B cell (primary cell): Measurements from ENCODE around the gene PDGFRA. TPM values are rescaled to one million over a fixed set of nuclear protein-coding genes. Genes with fewer than 3 reads are reported as not detected.

Source experiments
- ATAC-seq: fragments of 200-7000 bp; cut with Tn5 transposase; one replicate; pipeline ENCODE4 v1.10.0; 2021; ENCODE audit warnings: low read depth, mild to moderate bottlenecking, moderate number of reproducible peaks, moderate library complexity
- CTCF ChIA-PET: fragments of 350-600 bp; sonication (Branson Sonifier 250); formaldehyde crosslinking; loops from one replicate; lab custom pipeline; 2021; ENCODE audit warnings: antibody characterized with exemption, inconsistent platforms; lab: Charles Lee
- POLR2A ChIA-PET: fragments of 350-600 bp; sonication (Branson Sonifier 250); formaldehyde crosslinking; loops from one replicate; lab custom pipeline; 2021; ENCODE audit warnings: antibody characterized with exemption; lab: Charles Lee
- DNase-seq: peaks from one replicate; pipeline ENCODE4 v3.0.0; 2013
- H2AFZ ChIP-seq: 2 replicates; pipeline ENCODE4 v1.6.1; 2012; ENCODE audit warnings: mild to moderate bottlenecking, low read depth, low read length; ENCODE audit not compliant: insufficient read depth, poor library complexity, severe bottlenecking
- H3K27ac ChIP-seq, 2 donors: 1 replicate in 1 of 2; 2 replicates in 1 of 2; pipeline ENCODE4 v1.5.1; 2012 to 2013; ENCODE audit warnings: low read length in 2 of 2, mild to moderate bottlenecking in 2 of 2, moderate library complexity in 1 of 2
- H3K27me3 ChIP-seq, 4 experiments: fragments of 200-600 bp in 1 of 4; sonication (generic) in 1 of 4; replicated peaks in 1 of 4; 1 replicate in 2 of 4; 2 replicates in 2 of 4; pipeline versions ENCODE4 v1.6.1 to v1.7.0; 2013 to 2016; ENCODE audit warnings: low read length in 3 of 4, mild to moderate bottlenecking in 2 of 4, mixed read lengths in 1 of 4, moderate library complexity in 1 of 4; ENCODE audit not compliant: insufficient read depth in 4 of 4, control insufficient read depth in 3 of 4; ENCODE audit errors: control extremely low read depth in 1 of 4
- H3K36me3 ChIP-seq, 2 experiments: replicated peaks in 1 of 2; 1 replicate in 1 of 2; 2 replicates in 1 of 2; pipeline versions ENCODE4 v1.6.1 to v1.7.1; 2013; ENCODE audit warnings: low read length in 1 of 2; ENCODE audit not compliant: insufficient read depth in 2 of 2, control insufficient read depth in 1 of 2; ENCODE audit errors: control extremely low read depth in 1 of 2, extremely low read depth in 1 of 2
- H3K4me1 ChIP-seq, 2 donors: fragments of 200-600 bp in 1 of 2; sonication (generic) in 1 of 2; 1 replicate in 1 of 2; 2 replicates in 1 of 2; pipeline versions ENCODE4 v1.5.1 to v1.6.1; 2013 to 2017; ENCODE audit warnings: low read length in 2 of 2; ENCODE audit not compliant: control insufficient read depth in 2 of 2, insufficient read depth in 2 of 2
- H3K4me2 ChIP-seq: replicated peaks from 2 replicates; pipeline ENCODE3; 2012; ENCODE audit warnings: mild to moderate bottlenecking, low read depth, low read length; ENCODE audit not compliant: poor library complexity, severe bottlenecking
- H3K4me3 ChIP-seq, 5 experiments: fragments of 200-600 bp in 1 of 5; sonication (generic) in 1 of 5; 1 replicate in 3 of 5; 2 replicates in 2 of 5; pipeline versions ENCODE4 v1.5.1 to v1.7.0; 2011 to 2016; ENCODE audit warnings: low read length in 4 of 5, mild to moderate bottlenecking in 4 of 5, low read depth in 2 of 5, control low read depth in 1 of 5, moderate library complexity in 1 of 5; ENCODE audit not compliant: insufficient read depth in 1 of 5; ENCODE audit errors: control extremely low read depth in 1 of 5, extremely low read depth in 1 of 5
- H3K79me2 ChIP-seq: fragments of 200-600 bp; sonication (generic); one replicate; pipeline ENCODE4 v1.6.0; 2016; ENCODE audit warnings: low read length; ENCODE audit not compliant: control insufficient read depth, insufficient read depth
- H3K9ac ChIP-seq: fragments of 200-600 bp; sonication (generic); 2 replicates; pipeline ENCODE4 v1.6.1; 2017; ENCODE audit warnings: mild to moderate bottlenecking, low read length, moderate library complexity
- H3K9me3 ChIP-seq, 3 donors: one replicate each; pipeline versions ENCODE4 v1.6.1 to v1.7.1; 2013; ENCODE audit warnings: low read length in 2 of 3; ENCODE audit not compliant: control insufficient read depth in 2 of 3, insufficient read depth in 1 of 3; ENCODE audit errors: control extremely low read depth in 1 of 3
- H4K20me1 ChIP-seq: 2 replicates; pipeline ENCODE4 v1.6.0; 2012; ENCODE audit warnings: mild to moderate bottlenecking, low read length; ENCODE audit not compliant: insufficient read depth, control insufficient read depth, poor library complexity, severe bottlenecking
- H3K27ac Mint-ChIP-seq: one replicate; pipeline ENCODE4 v1.8.0; 2021; ENCODE audit warnings: mixed read lengths
- H3K27me3 Mint-ChIP-seq: one replicate; pipeline ENCODE4 v1.8.0; 2021; ENCODE audit warnings: mixed read lengths
- H3K4me1 Mint-ChIP-seq: one replicate; pipeline ENCODE4 v1.8.0; 2021; ENCODE audit warnings: mixed read lengths
- H3K4me3 Mint-ChIP-seq: one replicate; pipeline ENCODE4 v1.8.0; 2021; ENCODE audit warnings: mixed read lengths
- H3K9me3 Mint-ChIP-seq: one replicate; pipeline ENCODE4 v1.8.0; 2022; ENCODE audit warnings: mixed read lengths; ENCODE audit not compliant: insufficient read depth
- CTCF ChIP-seq: fragments of 200-600 bp; IDR thresholded peaks from one replicate; pipeline ENCODE4 v1.8.0; 2022; ENCODE audit warnings: antibody characterized with exemption, mild to moderate bottlenecking
- EZH2 ChIP-seq: IDR thresholded peaks from 2 replicates; pipeline ENCODE4 v1.6.1; 2012; ENCODE audit warnings: borderline replicate concordance, low read depth, mild to moderate bottlenecking, moderate library complexity, low read length; ENCODE audit not compliant: insufficient read depth, poor library complexity, severe bottlenecking
- WGBS: methylation state at CpG from one replicate; pipeline ENCODE4 v1.1.5; 2013; ENCODE audit warnings: missing lambda C conversion rate; ENCODE audit not compliant: insufficient coverage; 5-methylcytosine and 5-hydroxymethylcytosine counted together
- intact Hi-C: fragments of 100-400 bp; cut with micrococcal nuclease; formaldehyde crosslinking; loops from one replicate; pipeline ENCODE4 v1.10.0; 2022
- polyA plus RNA-seq: library from polyadenylated mRNA; depleted of rRNA; stranded (reverse); fragments of >200 nt; gene quantifications from 2 replicates; pipeline ENCODE4 v1.2.3, GENCODE V29; 2012
- total RNA-seq, 2 donors: library from RNA; stranded (reverse); fragments of 120-200 nt in 1 of 2; gene quantifications; 1 replicate in 1 of 2; 2 replicates in 1 of 2; pipeline versions ENCODE4 v1.2.3 to v1.2.4, GENCODE V29; 2013 to 2022

Gene PDGFRA
- total and polyA plus RNA-seq, 2 donors (not counting 1 experiment from before 2014, with no cell fraction given): not detected

GRCh38 chr4:54276641-54277430 lies 47.7 kb downstream of the PDGFRA start:
- ATAC-seq: no peak
- Histone ChIP-seq H3K36me3 (no peaks in the 10 kb centered on the region), H3K27ac (no peak overlapping the region), H3K27me3 (peaks cover 0 to 8% (median 1%) of the 10 kb centered on the region in 4 experiments), H3K4me2 (no peak overlapping the region), H4K20me1 (no peaks in the 10 kb centered on the region), H3K9ac (no peak overlapping the region), H3K79me2 (no peaks in the 10 kb centered on the region), H3K4me1 (no peaks in the 10 kb centered on the region), H2AFZ (no peak overlapping the region), H3K4me3 (no peak overlapping the region), H3K9me3 (no peaks in the 10 kb centered on the region)
- H3K27me3 Mint-ChIP-seq: peaks cover 33% of the 10 kb centered on the region
- POLR2A ChIA-PET: no interaction called here
- no peak for TF ChIP-seq EZH2
- no peak for TF ChIP-seq CTCF
- H3K27ac Mint-ChIP-seq: no peak overlapping the region
- DNase-seq: no peak
- H3K9me3 Mint-ChIP-seq: no peaks in the 10 kb centered on the region
- intact Hi-C loops: no loop called here
- WGBS: 55% methylated on average over 17 of the region's 20 CpGs
- H3K4me1 Mint-ChIP-seq: no peaks in the 10 kb centered on the region
- no peak overlapping the region for H3K4me3 Mint-ChIP-seq
- CTCF ChIA-PET: no interaction called here

- H3K27me3 Mint-ChIP-seq: peaks cover 29% of the 10 kb centered on the region
- CTCF ChIA-PET: no interaction called here
Observed at GRCh38 chr4:54277691-54278090, 48.6 kb downstream of the PDGFRA start.

More at GRCh38 chr4:54277691-54278090, 48.6 kb downstream of the PDGFRA start:
- Mint-ChIP-seq H3K4me1 (no peaks in the 10 kb centered on the region), H3K4me3 (no peak overlapping the region), H3K27ac (no peak overlapping the region), H3K9me3 (no peaks in the 10 kb centered on the region)
- Histone ChIP-seq H3K79me2 (no peaks in the 10 kb centered on the region), H3K4me2 (no peak overlapping the region), H3K9ac (no peak overlapping the region), H3K27me3 (peaks cover 0 to 8% (median 1%) of the 10 kb centered on the region in 4 experiments), H3K36me3 (no peaks in the 10 kb centered on the region), H4K20me1 (no peaks in the 10 kb centered on the region), H3K4me1 (no peaks in the 10 kb centered on the region), H2AFZ (no peak overlapping the region), H3K9me3 (peaks cover 0 to under 1% (median 0%) of the 10 kb centered on the region in 3 donors), H3K27ac (no peak overlapping the region), H3K4me3 (no peak overlapping the region)
- POLR2A ChIA-PET: no interaction called here
- no peak for TF ChIP-seq CTCF
- TF ChIP-seq EZH2: no peak
- no peak for ATAC-seq
- intact Hi-C loops: no loop called here
- 29% methylated on average over 1 of the region's 1 CpG for WGBS
- no peak for DNase-seq
